K562 (cell line): Measurements from ENCODE around the gene MRPL2. TPM values are rescaled to one million over a fixed set of nuclear protein-coding genes. Genes with fewer than 3 reads are reported as not detected.

Experiments
- NRF1 ChIP-seq, 2 experiments: fragments of 450-650 bp; IDR thresholded peaks in 1 of 2; conservative IDR thresholded peaks in 1 of 2; 2 replicates each; pipeline ENCODE4 v1.6.1; 2014; ENCODE audit warnings: mild to moderate bottlenecking in 2 of 2
- polyA plus RNA-seq, 8 experiments: library from polyadenylated mRNA; depleted of rRNA in 4 of 8; stranded (reverse) in 5 of 8; unstranded in 3 of 8; fragments of >200 nt; fragmentation: Nextera tagmentation in 2 of 8; fragmentation: Illumina TruSeq in 1 of 8; extraction: Ambion mirVana in 2 of 8; extraction: Trizol in 1 of 8; gene quantifications; 2 replicates each; pipeline versions ENCODE4 v1.2.1 to v1.2.3, GENCODE V29; 2011 to 2014; ENCODE audit warnings: inconsistent platforms in 1 of 8, missing spikeins in 1 of 8
- total RNA-seq, 7 experiments: library from RNA; depleted of rRNA in 6 of 7; stranded (reverse); fragments of >200 nt in 6 of 7; fragmentation: Illumina TruSeq in 2 of 7; extraction: Trizol in 2 of 7; gene quantifications; 2 replicates each; pipeline versions ENCODE4 v1.2.1 to v1.2.3, GENCODE V29; 2011 to 2021; ENCODE audit warnings: low replicate concordance in 1 of 7
- TF ChIP-seq, protein P1 (sequence below): fragments of 450-650 bp; IDR thresholded peaks from 2 replicates; pipeline ENCODE4 v1.6.1; 2016; ENCODE audit warnings: mild to moderate bottlenecking, moderate library complexity

MRPL2 gene
- total and polyA plus RNA-seq, 9 of the 15 experiments (the other 6 are each of a cell fraction or from before 2014, with no cell fraction given), result 63.1 to 262 (median 121) TPM

DNA sequence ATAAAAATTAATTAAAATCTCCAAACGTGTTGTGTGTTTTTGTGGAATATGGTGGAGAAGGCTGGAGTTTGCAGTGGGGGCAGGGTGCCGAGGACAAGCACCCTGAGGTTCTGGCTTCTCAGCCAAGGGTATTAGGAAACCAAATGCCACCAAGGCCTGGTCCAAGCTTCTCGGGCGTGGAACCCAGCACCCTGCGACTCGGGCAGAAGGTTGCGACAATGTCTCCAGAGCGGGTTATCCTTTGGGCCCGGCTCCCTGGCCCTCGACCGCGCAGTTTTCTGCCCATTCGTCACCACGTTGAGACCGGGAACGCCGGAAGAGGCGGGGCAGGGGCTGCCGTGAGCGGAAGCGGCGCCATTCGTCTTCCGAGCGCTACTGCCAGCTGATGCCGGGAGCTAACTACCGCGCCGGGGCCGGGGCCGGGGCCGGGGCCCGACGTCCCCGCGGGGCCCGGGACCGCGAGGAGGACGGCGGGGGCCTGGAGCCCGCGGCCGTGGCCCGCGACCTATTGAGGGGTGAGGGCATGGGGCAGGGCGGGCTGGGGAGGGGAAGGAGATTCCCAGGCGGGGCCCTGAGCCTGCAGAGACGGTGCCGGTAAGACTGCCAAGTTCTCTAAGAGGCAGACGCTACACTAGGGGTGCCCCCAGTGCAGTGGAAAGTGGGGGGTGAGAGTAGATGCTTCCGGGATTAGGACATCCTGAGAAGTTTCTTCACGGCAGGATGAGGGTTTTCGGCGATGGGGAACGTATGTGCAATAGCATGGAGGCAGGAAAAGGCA, 37.8 kb downstream of the MRPL2 start, which contains the start of gene RRP36 (continued):
- TF ChIP-seq, protein P1, sequence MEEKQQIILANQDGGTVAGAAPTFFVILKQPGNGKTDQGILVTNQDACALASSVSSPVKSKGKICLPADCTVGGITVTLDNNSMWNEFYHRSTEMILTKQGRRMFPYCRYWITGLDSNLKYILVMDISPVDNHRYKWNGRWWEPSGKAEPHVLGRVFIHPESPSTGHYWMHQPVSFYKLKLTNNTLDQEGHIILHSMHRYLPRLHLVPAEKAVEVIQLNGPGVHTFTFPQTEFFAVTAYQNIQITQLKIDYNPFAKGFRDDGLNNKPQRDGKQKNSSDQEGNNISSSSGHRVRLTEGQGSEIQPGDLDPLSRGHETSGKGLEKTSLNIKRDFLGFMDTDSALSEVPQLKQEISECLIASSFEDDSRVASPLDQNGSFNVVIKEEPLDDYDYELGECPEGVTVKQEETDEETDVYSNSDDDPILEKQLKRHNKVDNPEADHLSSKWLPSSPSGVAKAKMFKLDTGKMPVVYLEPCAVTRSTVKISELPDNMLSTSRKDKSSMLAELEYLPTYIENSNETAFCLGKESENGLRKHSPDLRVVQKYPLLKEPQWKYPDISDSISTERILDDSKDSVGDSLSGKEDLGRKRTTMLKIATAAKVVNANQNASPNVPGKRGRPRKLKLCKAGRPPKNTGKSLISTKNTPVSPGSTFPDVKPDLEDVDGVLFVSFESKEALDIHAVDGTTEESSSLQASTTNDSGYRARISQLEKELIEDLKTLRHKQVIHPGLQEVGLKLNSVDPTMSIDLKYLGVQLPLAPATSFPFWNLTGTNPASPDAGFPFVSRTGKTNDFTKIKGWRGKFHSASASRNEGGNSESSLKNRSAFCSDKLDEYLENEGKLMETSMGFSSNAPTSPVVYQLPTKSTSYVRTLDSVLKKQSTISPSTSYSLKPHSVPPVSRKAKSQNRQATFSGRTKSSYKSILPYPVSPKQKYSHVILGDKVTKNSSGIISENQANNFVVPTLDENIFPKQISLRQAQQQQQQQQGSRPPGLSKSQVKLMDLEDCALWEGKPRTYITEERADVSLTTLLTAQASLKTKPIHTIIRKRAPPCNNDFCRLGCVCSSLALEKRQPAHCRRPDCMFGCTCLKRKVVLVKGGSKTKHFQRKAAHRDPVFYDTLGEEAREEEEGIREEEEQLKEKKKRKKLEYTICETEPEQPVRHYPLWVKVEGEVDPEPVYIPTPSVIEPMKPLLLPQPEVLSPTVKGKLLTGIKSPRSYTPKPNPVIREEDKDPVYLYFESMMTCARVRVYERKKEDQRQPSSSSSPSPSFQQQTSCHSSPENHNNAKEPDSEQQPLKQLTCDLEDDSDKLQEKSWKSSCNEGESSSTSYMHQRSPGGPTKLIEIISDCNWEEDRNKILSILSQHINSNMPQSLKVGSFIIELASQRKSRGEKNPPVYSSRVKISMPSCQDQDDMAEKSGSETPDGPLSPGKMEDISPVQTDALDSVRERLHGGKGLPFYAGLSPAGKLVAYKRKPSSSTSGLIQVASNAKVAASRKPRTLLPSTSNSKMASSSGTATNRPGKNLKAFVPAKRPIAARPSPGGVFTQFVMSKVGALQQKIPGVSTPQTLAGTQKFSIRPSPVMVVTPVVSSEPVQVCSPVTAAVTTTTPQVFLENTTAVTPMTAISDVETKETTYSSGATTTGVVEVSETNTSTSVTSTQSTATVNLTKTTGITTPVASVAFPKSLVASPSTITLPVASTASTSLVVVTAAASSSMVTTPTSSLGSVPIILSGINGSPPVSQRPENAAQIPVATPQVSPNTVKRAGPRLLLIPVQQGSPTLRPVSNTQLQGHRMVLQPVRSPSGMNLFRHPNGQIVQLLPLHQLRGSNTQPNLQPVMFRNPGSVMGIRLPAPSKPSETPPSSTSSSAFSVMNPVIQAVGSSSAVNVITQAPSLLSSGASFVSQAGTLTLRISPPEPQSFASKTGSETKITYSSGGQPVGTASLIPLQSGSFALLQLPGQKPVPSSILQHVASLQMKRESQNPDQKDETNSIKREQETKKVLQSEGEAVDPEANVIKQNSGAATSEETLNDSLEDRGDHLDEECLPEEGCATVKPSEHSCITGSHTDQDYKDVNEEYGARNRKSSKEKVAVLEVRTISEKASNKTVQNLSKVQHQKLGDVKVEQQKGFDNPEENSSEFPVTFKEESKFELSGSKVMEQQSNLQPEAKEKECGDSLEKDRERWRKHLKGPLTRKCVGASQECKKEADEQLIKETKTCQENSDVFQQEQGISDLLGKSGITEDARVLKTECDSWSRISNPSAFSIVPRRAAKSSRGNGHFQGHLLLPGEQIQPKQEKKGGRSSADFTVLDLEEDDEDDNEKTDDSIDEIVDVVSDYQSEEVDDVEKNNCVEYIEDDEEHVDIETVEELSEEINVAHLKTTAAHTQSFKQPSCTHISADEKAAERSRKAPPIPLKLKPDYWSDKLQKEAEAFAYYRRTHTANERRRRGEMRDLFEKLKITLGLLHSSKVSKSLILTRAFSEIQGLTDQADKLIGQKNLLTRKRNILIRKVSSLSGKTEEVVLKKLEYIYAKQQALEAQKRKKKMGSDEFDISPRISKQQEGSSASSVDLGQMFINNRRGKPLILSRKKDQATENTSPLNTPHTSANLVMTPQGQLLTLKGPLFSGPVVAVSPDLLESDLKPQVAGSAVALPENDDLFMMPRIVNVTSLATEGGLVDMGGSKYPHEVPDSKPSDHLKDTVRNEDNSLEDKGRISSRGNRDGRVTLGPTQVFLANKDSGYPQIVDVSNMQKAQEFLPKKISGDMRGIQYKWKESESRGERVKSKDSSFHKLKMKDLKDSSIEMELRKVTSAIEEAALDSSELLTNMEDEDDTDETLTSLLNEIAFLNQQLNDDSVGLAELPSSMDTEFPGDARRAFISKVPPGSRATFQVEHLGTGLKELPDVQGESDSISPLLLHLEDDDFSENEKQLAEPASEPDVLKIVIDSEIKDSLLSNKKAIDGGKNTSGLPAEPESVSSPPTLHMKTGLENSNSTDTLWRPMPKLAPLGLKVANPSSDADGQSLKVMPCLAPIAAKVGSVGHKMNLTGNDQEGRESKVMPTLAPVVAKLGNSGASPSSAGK, result peak; percentile 67; the same call in 1 of the 2 replicates
- peak; percentile 56 to 68; a peak in 3 of 4 replicates for TF ChIP-seq NRF1 (conservative IDR thresholded peaks at IDR 0.05 in 1 of 2, IDR thresholded peaks at IDR 0.05 in 1 of 2)
- TF ChIP-seq, all 486 proteins: peak for 104
